SKM-1 treated with dmso at 0.1 percent for 144 hours (cell line): ENCODE measurements around the gene FBH1.
"Not testable (repeated sequence)": the region's sequence is repeated elsewhere in the genome, so short reads cannot be mapped to it uniquely, and the experiment has no call there.

Experiments used
- DNase-seq: peaks from one replicate; lab custom pipeline; 2025; ENCODE audit not compliant: unreplicated experiment; lab: John Stamatoyannopoulos, UW

The FBH1 gene

DNA sequence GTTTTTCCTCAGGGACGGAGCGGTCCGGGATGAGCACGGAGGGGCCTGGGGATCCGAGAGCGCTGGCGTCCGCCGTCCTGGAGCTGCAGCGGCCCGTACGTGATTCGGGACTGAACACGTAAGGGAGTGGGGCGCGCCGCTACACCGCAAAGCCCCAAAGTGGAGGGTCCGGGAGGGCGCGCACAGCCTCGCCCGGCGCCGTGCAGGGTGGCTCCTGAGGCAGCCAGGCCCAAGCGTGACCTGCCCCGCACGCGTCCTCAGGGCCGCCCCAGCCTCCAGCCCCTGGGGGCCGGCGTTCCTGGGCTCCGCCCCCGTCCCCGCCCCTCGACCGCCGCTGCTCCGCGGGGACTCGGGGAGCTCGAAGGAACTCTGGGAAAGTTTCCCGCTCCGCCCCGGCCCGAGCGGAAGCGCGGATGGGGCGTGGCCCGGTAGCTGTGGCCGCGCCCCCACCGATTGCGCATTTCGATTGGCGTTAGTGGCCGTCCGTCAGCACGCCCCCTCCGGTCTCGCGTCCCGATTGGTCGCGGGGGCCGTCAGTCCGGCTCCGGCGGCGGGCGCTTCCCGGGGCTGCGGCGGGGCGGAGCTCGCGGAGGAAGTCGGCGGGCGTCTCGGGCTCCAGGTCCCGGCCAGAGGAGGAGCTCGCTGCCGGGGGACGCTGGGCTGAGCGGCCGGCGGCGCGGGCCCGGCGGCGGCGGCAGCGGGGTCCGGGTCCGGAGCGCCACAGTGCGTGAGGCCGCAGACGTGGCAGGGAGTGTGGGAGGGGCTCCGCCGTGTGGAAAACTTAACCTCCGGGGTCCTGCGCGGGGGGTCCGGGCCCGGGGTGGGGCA, at the start of gene FBH1, which contains the start of gene ANKRD16:
Gene FBH1 (plus strand): TSS at position 620 of the 828 bp plus-strand sequence. CDS start 103 bp downstream, at position 723.
Gene ANKRD16 (minus strand): TSS at position 270 of the 828 bp plus-strand sequence. CDS start 539 bp downstream, outside the sequence.
- peak; percentile 81 for DNase-seq

- DNase-seq: no peak
Observed at GRCh38 chr10:5840314-5841307, 49.4 kb upstream of the FBH1 start.

DNA sequence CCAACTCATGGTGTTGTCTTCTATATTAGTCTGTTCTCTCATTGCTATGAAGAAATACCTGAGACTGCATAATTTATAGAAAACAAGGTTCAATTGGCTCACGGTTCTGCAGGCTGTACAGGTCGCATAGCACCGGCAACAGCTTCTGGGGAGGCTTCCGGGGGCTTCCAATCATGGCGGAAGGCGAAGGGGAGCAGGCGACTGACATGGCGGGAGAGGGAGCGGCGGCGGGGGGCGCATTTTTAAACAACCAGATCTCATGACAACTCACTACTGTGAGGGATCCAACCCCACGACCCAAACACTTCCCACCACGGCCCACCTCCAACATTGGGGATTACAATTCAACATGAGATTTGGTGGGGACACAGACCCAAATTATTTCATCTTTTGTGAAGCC, 48.1 kb upstream of the FBH1 start:
- DNase-seq: no peak

- no peak for DNase-seq
Observed at GRCh38 chr10:5843686-5844344, 46.2 kb upstream of the FBH1 start.

DNA sequence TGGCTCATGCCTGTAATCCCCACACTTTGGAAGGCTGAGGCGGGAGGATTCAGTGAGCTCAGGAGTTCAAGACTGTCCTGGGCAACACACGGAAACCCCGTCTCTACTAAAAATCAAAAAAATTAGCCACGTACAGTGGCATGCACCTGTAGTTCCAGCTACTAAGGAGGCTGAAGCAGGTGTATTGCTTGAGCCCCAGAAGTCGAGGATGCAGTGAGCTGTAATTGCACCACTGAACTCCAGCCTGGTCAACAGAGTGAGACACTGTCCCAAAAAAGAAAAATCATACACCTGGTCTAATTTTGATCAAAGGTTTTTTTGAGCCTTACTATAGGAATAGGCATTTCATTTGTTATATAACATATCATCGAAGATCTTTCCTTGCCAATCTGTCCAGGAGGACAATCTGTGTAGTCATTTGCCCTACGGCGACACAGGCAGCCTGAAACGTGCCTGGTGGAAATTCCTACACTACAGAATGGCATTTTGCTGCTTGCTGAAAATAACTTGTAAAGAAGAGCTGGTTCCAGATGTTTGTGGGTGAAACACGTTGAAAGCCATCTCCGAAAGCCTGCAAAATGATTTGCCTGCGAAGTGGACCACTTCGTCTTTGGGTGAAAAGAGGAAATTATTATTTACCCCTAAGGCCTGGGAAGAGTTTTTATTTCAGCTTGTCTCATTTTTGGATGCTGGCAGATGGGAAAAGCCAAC, 45.5 kb upstream of the FBH1 start:
- DNase-seq: no peak

DNA sequence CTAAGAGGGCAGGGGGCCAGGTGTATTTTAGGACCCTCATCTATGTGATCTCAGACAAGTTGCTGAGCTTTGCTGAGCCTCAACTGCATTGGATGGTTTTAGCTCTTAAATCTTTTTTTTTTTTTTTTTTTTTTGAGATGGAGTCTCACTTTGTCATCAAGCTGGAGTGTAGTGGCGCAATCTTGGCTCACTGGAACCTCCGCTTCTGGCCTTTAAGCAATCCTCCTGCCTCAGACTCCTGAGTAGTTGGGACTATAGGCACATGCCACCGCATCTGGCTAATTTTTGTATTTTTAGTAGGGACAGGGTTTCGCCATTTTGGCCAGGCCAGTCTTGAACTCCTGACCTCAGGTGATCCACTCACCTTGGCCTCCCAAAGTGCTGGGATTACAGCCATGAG, 43.4 kb upstream of the FBH1 start:
- DNase-seq: not testable (repeated sequence)

DNA sequence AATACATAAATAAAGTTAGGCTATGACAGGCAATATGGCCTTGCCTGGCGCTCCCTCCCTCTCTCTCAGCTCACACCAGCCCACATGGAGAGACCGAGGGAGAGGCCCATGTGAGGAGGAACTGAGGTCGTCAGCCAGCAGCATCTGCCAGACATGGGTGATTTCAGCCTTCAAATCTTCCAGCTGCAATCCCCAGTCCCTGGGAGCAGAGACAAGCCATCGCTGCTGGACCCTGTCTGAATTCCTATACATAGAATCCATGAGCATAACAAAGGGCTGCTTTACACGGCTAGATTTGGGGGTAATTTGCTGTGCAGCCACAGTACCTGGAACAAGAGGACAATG, 35.9 kb upstream of the FBH1 start:
- DNase-seq: no peak

DNA sequence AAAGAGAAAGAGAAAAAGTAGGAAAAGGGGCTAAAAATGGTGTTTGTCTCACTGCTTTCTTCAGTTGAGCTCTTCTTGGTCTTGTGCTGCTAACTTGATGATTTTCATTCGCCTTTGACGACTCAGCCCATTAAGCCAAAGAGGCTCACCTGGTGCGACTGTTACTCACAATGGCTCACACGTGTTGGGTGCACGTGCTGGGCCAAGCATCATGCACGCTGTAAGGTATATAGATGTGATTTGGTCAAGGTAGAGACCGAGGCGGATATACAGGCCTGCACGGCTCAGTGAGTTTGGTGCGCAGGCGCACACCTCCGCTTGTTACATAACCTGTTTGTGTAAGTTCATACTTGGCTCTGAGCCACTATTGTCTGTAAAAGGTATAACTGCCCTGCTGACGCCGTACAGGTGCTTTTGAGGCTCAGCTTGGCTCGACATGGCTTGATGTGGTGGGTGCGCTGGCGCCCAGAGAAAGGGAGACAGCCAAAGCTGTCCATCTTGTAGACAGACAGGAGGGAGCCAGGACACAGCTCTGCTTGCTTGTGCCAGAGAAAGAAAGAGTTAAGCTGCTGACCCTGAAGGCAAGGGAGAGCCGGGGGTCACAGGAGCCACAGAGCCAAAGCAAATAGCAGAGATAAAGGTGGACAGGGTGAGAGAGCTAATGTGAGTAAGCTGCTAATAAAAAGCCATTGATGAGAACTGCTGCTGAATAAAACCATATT, 33.9 kb upstream of the FBH1 start:
- no peak for DNase-seq

- DNase-seq: no peak
Observed at GRCh38 chr10:5856701-5857004, 33.4 kb upstream of the FBH1 start.

DNA sequence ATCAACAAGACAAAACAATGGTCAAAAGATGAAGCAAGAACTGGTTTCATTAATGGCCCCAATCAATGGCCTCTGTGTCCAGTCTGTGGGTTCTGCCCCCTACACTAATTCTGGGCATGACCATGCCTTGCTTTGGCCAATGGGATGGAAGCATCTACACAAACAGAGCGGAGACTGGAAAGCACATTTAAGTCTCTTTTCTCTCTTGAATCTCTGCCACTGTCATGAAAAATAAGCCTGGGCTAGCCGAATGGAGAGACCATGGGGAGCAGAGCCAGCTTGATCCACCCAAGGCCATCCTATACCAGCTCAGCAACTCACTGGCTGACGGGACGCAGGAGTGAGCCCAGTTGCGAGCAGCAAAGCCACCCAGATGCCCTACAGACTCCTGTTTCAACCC, 31.2 kb upstream of the FBH1 start:
- no peak for DNase-seq

GRCh38 chr10:5860066-5860465, 30.0 kb upstream of the FBH1 start:
- no peak for DNase-seq

- no peak for DNase-seq
Observed at GRCh38 chr10:5862360-5862961, 27.6 kb upstream of the FBH1 start.

GRCh38 chr10:5862981-5863685, 26.9 kb upstream of the FBH1 start:
- not testable (repeated sequence) for DNase-seq

- DNase-seq: not testable (repeated sequence)
Observed at GRCh38 chr10:5866451-5867081, 23.5 kb upstream of the FBH1 start.

GRCh38 chr10:5867091-5867615, 22.9 kb upstream of the FBH1 start:
- DNase-seq: not testable (repeated sequence)

GRCh38 chr10:5868383-5868782, 21.7 kb upstream of the FBH1 start:
- not testable (repeated sequence) for DNase-seq

GRCh38 chr10:5869156-5869555, 20.9 kb upstream of the FBH1 start:
- DNase-seq: no peak

GRCh38 chr10:5871596-5871995, 18.4 kb upstream of the FBH1 start:
- no peak for DNase-seq
